Measurements from ENCODE around the gene ANKRD13B.

Gene ANKRD13B

DNA sequence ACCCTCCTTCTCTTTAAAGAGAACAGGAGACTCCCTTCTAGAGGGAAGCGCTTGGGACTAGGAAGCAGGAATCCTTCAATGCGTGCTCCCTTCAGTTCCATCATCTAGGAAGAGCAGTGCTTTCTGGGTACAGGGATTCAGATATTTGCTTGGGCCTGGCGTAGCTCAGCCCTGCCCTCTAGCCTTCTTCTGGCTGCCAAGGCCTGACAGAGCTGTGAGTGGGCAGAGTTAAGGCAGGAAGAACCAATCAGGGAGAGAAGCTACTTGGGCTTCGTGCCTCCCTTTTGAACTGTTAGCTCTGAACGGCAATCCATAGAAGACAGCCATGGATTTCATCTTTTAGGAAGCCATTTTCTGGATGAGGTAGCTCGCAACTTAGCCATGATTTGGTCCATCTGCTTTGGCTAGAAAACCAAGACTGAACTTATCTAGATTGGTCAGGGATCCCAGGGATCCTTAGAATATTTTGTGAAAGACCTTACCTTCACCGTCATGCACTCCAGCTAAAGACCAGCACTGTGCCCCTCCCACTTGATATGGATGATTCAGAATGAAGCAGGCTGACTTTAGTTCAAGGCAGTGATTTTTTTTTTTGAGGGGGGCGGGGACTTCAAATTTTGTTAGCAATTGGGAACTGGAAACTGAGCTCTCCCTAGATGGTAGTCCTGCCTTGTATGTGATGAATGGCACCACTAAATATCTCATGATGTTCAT, 32.3 kb downstream of the ANKRD13B start:
- DNase-seq (ENCODE audit: low read depth) = no peak
- no peak overlapping the region for H3K4me3 ChIP-seq (ENCODE audit: low read depth, low read length)
- TF ChIP-seq, protein P1, sequence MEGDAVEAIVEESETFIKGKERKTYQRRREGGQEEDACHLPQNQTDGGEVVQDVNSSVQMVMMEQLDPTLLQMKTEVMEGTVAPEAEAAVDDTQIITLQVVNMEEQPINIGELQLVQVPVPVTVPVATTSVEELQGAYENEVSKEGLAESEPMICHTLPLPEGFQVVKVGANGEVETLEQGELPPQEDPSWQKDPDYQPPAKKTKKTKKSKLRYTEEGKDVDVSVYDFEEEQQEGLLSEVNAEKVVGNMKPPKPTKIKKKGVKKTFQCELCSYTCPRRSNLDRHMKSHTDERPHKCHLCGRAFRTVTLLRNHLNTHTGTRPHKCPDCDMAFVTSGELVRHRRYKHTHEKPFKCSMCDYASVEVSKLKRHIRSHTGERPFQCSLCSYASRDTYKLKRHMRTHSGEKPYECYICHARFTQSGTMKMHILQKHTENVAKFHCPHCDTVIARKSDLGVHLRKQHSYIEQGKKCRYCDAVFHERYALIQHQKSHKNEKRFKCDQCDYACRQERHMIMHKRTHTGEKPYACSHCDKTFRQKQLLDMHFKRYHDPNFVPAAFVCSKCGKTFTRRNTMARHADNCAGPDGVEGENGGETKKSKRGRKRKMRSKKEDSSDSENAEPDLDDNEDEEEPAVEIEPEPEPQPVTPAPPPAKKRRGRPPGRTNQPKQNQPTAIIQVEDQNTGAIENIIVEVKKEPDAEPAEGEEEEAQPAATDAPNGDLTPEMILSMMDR (IDR thresholded peaks at IDR 0.05; ENCODE audit: insufficient read depth, low read depth, low read length, missing control alignments) = no peak

DNA sequence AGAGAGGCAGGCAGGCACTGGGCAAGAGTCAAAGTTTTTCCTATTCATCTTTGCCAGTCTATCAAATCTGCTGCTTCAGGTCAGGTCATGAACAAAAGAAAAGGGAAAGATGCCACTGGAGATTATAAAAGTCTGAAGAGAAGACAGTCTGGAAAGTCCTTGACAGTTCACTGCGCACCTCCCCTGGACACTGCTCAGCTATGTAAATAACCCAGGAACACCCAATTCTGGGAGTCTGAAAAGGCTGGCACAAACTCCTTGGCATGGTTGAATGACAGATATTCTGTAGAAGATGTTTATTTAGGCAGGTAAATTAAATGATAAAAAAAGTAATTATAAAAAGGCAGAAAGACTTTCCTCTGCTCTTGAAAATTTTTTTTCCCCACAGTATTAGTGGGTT, 35.0 kb downstream of the ANKRD13B start:
- no peak overlapping the region for H3K4me3 ChIP-seq (ENCODE audit: low read depth, low read length)
- TF ChIP-seq, protein P1 (IDR thresholded peaks at IDR 0.05; ENCODE audit: insufficient read depth, low read depth, low read length, missing control alignments) = no peak
- no peak for DNase-seq (ENCODE audit: low read depth)

DNA sequence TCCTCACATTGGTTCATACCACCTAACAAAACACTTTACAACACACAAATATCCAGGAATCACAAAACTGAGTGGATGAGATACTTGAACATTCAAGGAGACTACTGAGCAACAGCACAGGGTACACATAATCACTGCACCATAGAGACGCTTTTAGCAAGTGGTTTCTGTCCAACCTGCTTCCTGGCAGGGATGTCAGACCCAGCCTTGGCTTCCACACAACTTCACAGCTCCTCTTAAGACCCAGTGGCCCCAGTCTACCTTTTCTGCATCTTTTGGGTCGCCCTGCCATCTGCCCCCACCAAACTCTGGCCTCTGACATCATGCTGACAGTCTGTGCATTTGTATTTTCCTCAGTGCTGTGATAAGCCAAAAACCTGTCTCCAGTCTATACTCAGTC, 35.7 kb downstream of the ANKRD13B start:
- H3K4me3 ChIP-seq (ENCODE audit: low read depth, low read length) = no peak overlapping the region
- TF ChIP-seq, protein P1 (IDR thresholded peaks at IDR 0.05; ENCODE audit: insufficient read depth, low read depth, low read length, missing control alignments) = no peak
- DNase-seq (ENCODE audit: low read depth) = no peak

DNA sequence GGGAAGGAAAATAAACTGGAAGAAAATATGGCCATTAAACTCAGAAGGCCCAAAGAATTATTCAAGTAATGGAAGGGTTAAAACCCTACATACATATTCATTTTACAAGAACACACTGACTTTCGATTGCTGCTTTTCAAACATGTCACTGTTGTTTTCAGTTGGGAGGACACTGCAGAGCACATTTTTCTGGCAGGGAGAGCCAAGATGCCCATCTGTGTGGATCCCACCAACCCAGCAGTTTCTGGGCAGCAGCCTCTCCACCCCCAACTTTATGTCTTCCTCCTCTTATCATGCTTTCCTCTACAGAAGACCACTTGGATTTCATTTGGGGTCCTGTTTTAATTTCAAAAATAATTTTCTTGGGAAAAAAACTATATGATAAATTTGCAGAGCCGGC, 36.9 kb downstream of the ANKRD13B start:
- TF ChIP-seq, protein P1 (IDR thresholded peaks at IDR 0.05; ENCODE audit: insufficient read depth, low read depth, low read length, missing control alignments) = no peak
- DNase-seq (ENCODE audit: low read depth) = no peak
- no peak overlapping the region for H3K4me3 ChIP-seq (ENCODE audit: low read depth, low read length)

DNA sequence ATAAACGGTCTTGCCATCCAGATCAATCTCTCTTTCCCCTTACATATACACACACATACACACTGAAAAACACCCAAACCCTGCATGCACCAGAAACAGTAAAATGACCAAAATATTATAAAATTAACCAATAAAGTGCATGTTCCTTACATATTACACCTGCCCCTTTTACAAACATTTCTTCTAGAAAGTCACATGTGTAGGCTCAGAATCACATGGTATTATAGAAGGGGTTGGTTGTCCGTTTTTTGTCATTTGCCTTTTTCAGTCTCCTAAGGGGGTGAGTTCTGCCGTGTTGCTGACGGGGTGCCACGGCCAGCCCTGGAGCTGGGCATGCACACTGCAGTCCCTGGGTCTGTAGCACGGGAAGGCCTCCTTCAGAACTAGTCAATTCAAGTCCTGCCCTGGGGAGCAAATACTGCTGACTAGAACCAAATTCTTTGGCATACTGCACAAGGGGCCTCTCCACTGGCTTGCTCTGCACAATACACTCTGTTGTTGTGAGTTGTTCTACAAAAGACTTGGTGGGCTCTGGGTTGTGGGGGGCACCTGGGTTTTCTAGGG, 37.8 kb downstream of the ANKRD13B start:
- no peak for DNase-seq (ENCODE audit: low read depth)
- H3K4me3 ChIP-seq (ENCODE audit: low read depth, low read length) = no peak overlapping the region
- TF ChIP-seq, protein P1 (IDR thresholded peaks at IDR 0.05; ENCODE audit: insufficient read depth, low read depth, low read length, missing control alignments) = no peak

DNA sequence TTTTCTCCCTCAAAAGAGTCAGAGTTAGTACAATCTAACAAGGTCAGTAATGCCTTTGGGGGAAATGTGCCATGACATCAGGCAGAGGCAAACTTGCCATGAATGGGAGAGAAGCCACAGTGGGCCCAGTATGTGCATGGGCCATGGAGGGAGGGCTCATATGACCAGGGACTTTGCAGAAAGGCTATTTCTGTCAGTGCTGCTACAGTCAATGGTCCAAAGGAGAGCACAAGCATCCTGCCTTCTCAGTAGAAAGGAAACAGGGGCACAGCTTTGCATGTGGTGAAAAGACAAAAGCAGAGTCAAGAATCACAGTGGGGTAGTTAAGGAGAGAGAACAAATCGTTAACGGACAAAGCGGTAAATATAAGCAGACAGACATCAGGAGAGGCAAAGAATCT, 41.0 kb downstream of the ANKRD13B start:
- TF ChIP-seq, protein P1 (IDR thresholded peaks at IDR 0.05; ENCODE audit: insufficient read depth, low read depth, low read length, missing control alignments) = no peak
- no peak overlapping the region for H3K4me3 ChIP-seq (ENCODE audit: low read depth, low read length)
- no peak for DNase-seq (ENCODE audit: low read depth)

DNA sequence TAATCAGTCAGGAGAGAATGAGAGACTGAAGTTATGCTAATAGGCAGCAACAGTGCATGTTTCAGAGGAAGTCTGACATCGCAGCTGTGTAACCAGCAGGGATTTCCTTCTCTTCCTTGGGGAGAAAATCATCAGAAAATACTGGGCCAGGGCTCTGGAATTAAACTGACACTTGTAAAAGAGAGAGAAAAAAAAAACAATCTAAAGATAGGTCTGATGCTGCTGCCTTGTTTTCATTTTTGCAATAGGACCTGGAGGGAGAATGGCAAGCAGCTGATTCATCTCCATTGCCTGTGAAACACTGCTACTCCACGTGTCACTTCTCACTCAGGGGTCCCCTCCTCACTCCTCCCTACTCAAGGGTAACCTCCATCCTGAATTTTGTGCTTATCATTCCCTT, 47.5 kb downstream of the ANKRD13B start:
- DNase-seq (ENCODE audit: low read depth) = no peak
- TF ChIP-seq, protein P1 (IDR thresholded peaks at IDR 0.05; ENCODE audit: insufficient read depth, low read depth, low read length, missing control alignments) = no peak
- H3K4me3 ChIP-seq (ENCODE audit: low read depth, low read length) = no peak overlapping the region

Data from GM12865 (cell line).